Endothelial cell (in vitro differentiated cells): ENCODE data around the gene TANGO6. TPM values are rescaled to one million over a fixed set of nuclear protein-coding genes. Genes with fewer than 3 reads are reported as not detected.

Source experiments
- DNase-seq: peaks from one replicate; pipeline ENCODE4 v3.0.0; 2021; ENCODE audit warnings: low spot score
- H3K27ac Mint-ChIP-seq: one replicate; pipeline ENCODE4 v1.8.0; 2021; ENCODE audit warnings: mixed read lengths, inconsistent platforms; ENCODE audit not compliant: unreplicated experiment
- H3K27me3 Mint-ChIP-seq: one replicate; pipeline ENCODE4 v1.8.0; 2021; ENCODE audit warnings: mild to moderate bottlenecking, moderate library complexity, mixed read lengths, inconsistent platforms; ENCODE audit not compliant: unreplicated experiment
- H3K36me3 Mint-ChIP-seq: one replicate; pipeline ENCODE4 v1.8.0; 2021; ENCODE audit warnings: mild to moderate bottlenecking, low read depth, mixed read lengths, inconsistent platforms; ENCODE audit not compliant: unreplicated experiment
- H3K4me1 Mint-ChIP-seq: one replicate; pipeline ENCODE4 v1.8.0; 2021; ENCODE audit warnings: mild to moderate bottlenecking, mixed read lengths, inconsistent platforms; ENCODE audit not compliant: unreplicated experiment
- H3K4me3 Mint-ChIP-seq: one replicate; pipeline ENCODE4 v1.8.0; 2021; ENCODE audit warnings: mild to moderate bottlenecking, mixed read lengths, inconsistent platforms; ENCODE audit not compliant: unreplicated experiment
- H3K9me3 Mint-ChIP-seq: one replicate; pipeline ENCODE4 v1.8.0; 2021; ENCODE audit warnings: mixed read lengths, inconsistent platforms; ENCODE audit not compliant: unreplicated experiment
- total RNA-seq: library from RNA; stranded (reverse); fragmentation: NEBNext Ultra II Directional; extraction: Animal tissue kit (Norgen Biotek cat#: 25700); gene quantifications from one replicate; pipeline ENCODE4 v1.2.1, GENCODE V29; 2021; ENCODE audit not compliant: unreplicated experiment
- TF ChIP-seq, protein P1 (sequence below): fragments of 200-600 bp; sonication (generic); IDR thresholded peaks from one replicate; pipeline ENCODE4 v1.5.0; 2021; ENCODE audit warnings: antibody characterized with exemption; ENCODE audit not compliant: unreplicated experiment

The TANGO6 gene
- total RNA-seq, 1 donor from 2014 or later, result 10.4 TPM

DNA sequence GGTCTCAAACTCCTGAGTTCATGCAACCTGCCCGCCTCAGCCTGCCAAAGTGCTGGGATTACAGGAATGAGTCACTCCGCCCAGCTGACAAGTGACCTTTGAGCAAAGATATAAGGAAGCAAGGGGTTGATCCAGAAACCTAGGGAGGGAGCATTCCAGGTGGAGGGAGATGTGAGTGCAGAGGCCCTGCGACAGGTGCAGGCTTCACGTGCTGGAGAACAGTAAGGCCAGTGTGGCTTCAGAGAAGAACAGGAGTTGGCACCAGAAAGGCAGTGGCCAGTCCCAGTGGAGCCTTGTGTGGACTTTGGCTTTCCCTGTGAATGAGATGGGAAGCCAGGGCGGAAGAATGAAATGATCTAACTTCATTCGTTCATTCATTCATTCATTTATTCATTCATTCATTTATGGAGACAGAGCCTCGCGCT, 188.6 kb downstream of the TANGO6 start:
- no peak overlapping the region for H3K4me3 Mint-ChIP-seq
- TF ChIP-seq, protein P1, sequence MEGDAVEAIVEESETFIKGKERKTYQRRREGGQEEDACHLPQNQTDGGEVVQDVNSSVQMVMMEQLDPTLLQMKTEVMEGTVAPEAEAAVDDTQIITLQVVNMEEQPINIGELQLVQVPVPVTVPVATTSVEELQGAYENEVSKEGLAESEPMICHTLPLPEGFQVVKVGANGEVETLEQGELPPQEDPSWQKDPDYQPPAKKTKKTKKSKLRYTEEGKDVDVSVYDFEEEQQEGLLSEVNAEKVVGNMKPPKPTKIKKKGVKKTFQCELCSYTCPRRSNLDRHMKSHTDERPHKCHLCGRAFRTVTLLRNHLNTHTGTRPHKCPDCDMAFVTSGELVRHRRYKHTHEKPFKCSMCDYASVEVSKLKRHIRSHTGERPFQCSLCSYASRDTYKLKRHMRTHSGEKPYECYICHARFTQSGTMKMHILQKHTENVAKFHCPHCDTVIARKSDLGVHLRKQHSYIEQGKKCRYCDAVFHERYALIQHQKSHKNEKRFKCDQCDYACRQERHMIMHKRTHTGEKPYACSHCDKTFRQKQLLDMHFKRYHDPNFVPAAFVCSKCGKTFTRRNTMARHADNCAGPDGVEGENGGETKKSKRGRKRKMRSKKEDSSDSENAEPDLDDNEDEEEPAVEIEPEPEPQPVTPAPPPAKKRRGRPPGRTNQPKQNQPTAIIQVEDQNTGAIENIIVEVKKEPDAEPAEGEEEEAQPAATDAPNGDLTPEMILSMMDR, result no peak
- H3K9me3 Mint-ChIP-seq, result no peaks in the 10 kb centered on the region
- peaks cover 7% of the 10 kb centered on the region for H3K36me3 Mint-ChIP-seq
- no peak overlapping the region for H3K27ac Mint-ChIP-seq
- H3K27me3 Mint-ChIP-seq, result no peaks in the 10 kb centered on the region
- no peak for DNase-seq
- H3K4me1 Mint-ChIP-seq, result no peaks in the 10 kb centered on the region

DNA sequence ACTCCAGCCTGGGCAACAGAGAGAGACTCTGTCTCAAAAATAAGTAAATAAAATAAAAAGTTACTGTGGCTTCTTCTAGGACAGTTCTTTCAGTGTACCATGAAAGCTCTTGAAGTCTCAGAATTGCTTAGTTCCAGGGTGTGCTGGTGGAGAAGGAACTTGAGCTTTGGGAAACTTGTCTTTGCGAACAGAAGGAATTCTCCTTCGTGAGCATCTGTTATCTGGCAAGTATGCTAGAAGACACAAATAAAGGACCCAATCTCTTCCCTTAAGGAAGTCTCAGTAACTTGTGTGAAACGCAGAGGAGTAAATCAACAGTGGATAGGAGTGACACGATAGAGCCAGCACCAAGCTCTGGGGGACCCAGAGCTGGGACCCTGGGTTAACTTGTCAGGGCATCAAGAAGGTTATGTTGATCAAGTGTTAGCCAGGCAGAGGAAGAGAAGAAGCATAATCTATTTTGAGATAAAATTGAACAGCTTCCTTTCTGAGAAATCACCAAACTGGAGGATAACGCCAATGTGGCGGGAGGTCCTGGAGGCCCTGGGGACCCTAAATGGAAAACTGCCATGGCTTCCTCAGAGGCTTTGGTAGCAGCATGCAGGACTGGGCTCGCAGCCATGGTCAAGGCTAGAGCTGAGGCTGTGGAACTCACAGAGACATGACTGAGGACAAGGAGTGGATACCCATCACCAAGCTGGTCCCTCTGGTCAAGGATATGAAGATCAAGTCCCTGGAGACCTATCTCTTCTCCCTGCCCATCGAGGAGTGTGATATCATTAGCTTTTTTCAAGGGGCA, 190.0 kb downstream of the TANGO6 start:
- H3K4me3 Mint-ChIP-seq, result no peak overlapping the region
- TF ChIP-seq, protein P1, result no peak
- H3K4me1 Mint-ChIP-seq, result no peaks in the 10 kb centered on the region
- peak overlapping the region; percentile 6 for H3K27ac Mint-ChIP-seq
- H3K9me3 Mint-ChIP-seq, result no peaks in the 10 kb centered on the region
- no peak for DNase-seq
- H3K27me3 Mint-ChIP-seq, result peaks cover 2% of the 10 kb centered on the region
- peaks cover 7% of the 10 kb centered on the region for H3K36me3 Mint-ChIP-seq

DNA sequence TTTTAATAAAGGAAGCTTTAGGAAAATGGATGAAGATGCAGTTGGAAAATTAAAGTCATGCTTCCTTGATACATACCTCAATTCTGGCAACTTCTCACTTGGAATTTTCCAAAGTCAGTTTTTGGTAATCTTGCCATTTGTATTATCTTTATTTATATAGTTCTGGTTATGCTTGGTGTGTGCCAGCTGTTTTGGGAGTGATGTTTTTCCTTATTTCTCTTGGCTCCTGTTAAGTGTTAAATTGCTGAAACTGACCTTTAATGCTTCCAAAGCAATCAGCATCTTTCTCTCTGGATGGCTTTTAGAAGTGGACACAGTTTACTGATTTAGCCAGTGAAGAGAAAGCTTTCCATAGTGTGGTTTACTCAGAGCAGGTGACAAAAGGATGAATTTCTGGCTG, 192.0 kb downstream of the TANGO6 start:
- DNase-seq, result no peak
- Mint-ChIP-seq H3K27ac (no peak overlapping the region), H3K4me1 (no peaks in the 10 kb centered on the region), H3K36me3 (peaks cover 3% of the 10 kb centered on the region), H3K9me3 (no peaks in the 10 kb centered on the region), H3K4me3 (no peak overlapping the region), H3K27me3 (peaks cover 2% of the 10 kb centered on the region)
- TF ChIP-seq, protein P1, result no peak

DNA sequence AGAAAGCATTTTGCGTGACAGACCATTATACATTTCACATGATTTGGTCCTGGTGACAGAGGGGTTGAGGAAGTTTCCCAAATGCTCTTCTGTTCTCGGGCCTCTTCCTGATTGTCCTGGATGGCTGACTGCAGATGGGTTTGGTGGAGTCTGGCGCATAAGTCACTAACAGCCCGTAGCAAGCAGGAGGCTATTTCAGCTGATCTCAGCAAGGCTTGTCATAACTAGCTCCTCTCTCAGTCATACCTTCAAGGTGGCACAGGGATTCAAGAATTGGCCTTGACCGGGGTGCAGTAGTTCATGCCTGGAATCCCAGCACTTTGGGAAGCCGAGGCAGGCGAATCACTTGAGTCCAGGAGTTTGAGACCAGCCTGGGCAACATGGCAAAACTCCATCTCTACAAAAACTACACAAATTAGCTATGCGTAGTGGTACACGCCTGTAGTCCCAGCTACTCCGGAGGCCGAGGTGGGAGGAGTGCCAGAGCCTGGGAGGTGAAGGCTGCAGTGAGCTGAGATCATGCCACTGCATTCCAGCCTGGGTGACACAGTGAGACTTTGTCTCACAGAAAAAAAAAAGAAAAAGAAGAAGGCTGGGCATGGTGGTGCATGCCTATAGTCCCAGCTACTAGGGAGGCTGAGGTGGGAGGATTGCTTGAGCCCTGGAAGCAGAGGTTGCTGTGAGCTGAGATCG, 193.2 kb downstream of the TANGO6 start:
- Mint-ChIP-seq H3K4me3 (no peak overlapping the region), H3K36me3 (peaks cover 4% of the 10 kb centered on the region), H3K4me1 (no peaks in the 10 kb centered on the region), H3K27me3 (peaks cover 2% of the 10 kb centered on the region), H3K9me3 (no peaks in the 10 kb centered on the region), H3K27ac (no peak overlapping the region)
- no peak for DNase-seq
- TF ChIP-seq, protein P1, result no peak
